ENCODE data around the gene BTAF1. TPM values are rescaled to one million over a fixed set of nuclear protein-coding genes. Genes with fewer than 3 reads are reported as not detected.

BTAF1 gene
- total and polyA plus RNA-seq, 3 experiments from 2014 or later, result 8.0 to 51.0 (median 48.5) TPM

DNA sequence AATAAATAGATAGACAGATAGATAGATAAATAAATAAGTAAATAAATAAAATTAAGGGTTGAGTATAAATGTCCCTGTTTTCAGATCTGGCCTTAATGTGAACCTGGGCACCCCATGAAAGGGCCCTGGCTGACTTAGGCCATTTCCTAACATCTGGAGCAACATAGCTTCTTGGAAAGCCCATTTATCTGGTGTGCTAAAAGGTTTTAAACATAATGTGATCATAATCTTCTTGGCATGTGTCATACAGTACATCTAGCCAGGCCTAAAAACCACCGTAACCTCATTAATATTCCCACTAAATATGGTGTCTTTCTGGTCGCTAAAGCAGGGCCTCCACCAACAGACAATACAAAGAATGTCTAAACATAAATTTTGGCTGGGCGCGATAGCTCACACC, 142.8 kb downstream of the BTAF1 start:
- Histone ChIP-seq H3K36me3 (ENCODE audit: insufficient read depth, low read length) (no peaks in the 10 kb centered on the region), H3K4me3 (ENCODE audit: low read length) (no peak overlapping the region), H3K27me3 (ENCODE audit: insufficient read depth, low read length, poor library complexity, severe bottlenecking) (no peaks in the 10 kb centered on the region), H3K4me1 (ENCODE audit: insufficient read depth, low read length) (no peaks in the 10 kb centered on the region), H3K9me3 (ENCODE audit: low read length) (no peaks in the 10 kb centered on the region), H3K27ac (ENCODE audit: low read depth, low read length) (no peak overlapping the region)
- Mint-ChIP-seq H3K4me1 (no peaks in the 10 kb centered on the region), H3K27ac (no peak overlapping the region), H3K9me3 (no peaks in the 10 kb centered on the region), H3K27me3 (no peaks in the 10 kb centered on the region), H3K4me3 (no peak overlapping the region), H3K36me3 (peaks cover 0 to 4% (median 3%) of the 10 kb centered on the region in 3 donors)
- ChIA-PET POLR2A (no interaction called here), CTCF (no interaction called here)
- DNase-seq, result no peak

DNA sequence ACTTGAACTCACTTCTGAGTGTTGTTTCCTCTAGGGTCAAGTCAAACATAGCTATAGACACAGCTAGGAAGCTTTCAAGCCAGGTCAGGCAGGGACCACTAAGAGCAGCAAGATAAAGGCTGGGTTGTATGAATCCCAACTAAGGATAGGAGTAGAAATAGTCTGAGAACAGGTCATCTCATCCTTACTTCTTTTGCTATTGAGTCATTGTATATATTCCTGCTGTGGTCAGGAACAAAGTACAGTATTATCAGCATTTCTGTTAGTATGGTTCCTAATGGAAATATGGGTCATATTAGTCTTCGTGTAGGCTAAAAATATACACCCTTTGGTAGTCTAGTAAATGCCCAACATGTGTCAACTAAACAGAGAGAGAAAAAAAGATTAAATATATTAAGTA, 145.3 kb downstream of the BTAF1 start:
- H3K27me3 ChIP-seq (ENCODE audit: insufficient read depth, low read length, poor library complexity, severe bottlenecking), result no peaks in the 10 kb centered on the region
- H3K4me1 Mint-ChIP-seq, result no peaks in the 10 kb centered on the region
- H3K27ac ChIP-seq (ENCODE audit: low read depth, low read length), result no peak overlapping the region
- H3K36me3 Mint-ChIP-seq, result peaks cover 0 to 4% (median 3%) of the 10 kb centered on the region in 3 donors
- ChIA-PET POLR2A (no interaction called here), CTCF (no interaction called here)
- no peaks in the 10 kb centered on the region for H3K36me3 ChIP-seq (ENCODE audit: insufficient read depth, low read length)
- no peak for DNase-seq
- no peaks in the 10 kb centered on the region for H3K4me1 ChIP-seq (ENCODE audit: insufficient read depth, low read length)
- no peaks in the 10 kb centered on the region for H3K9me3 Mint-ChIP-seq
- no peak overlapping the region for H3K27ac Mint-ChIP-seq
- H3K4me3 Mint-ChIP-seq, result no peak overlapping the region
- no peaks in the 10 kb centered on the region for H3K9me3 ChIP-seq (ENCODE audit: low read length)
- no peaks in the 10 kb centered on the region for H3K27me3 Mint-ChIP-seq
- H3K4me3 ChIP-seq (ENCODE audit: low read length), result no peak overlapping the region

DNA sequence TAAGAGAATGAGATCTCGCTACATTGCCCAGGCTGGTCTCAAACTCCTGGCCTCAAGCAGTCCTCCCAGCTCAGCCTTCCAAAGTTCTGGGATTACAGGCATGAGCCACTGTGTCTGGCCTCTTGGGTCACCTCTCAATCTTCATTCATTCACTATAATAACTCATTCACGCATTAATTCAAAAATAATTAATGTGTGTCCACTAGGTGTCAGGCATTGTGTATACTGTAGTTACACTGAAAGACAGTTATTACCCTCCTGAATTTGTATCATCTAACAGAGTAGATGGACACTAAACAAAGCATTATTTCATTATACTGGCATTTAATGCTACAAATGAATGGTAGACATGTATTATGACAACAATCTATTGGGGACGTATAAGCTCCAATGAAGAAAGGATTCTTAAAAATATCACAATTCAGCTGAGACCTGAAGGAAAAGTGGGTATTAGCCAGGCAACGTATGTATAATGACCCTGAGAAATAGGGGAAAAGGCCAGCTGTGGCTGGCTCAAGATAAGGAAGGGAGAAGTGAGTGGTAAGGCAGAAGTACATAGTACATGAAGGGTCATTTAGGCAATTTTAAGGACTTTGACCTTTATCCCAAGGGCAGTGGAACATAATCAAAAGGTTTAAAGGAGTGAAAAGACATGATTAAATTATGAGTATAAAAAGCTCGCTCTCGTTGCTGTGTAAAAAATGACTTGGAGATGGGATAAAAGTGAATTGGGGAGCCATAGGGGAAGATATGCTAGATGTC, 150.7 kb downstream of the BTAF1 start:
- no peaks in the 10 kb centered on the region for H3K9me3 ChIP-seq (ENCODE audit: low read length)
- no peaks in the 10 kb centered on the region for H3K27me3 ChIP-seq (ENCODE audit: insufficient read depth, low read length, poor library complexity, severe bottlenecking)
- no peaks in the 10 kb centered on the region for H3K4me1 ChIP-seq (ENCODE audit: insufficient read depth, low read length)
- no peak for DNase-seq
- H3K27ac ChIP-seq (ENCODE audit: low read depth, low read length), result no peak overlapping the region
- no peak overlapping the region for H3K4me3 Mint-ChIP-seq
- H3K4me3 ChIP-seq (ENCODE audit: low read length), result no peak overlapping the region
- no peaks in the 10 kb centered on the region for H3K36me3 ChIP-seq (ENCODE audit: insufficient read depth, low read length)
- CTCF ChIA-PET, result no interaction called here
- H3K4me1 Mint-ChIP-seq, result no peaks in the 10 kb centered on the region
- no peaks in the 10 kb centered on the region for H3K9me3 Mint-ChIP-seq
- peaks cover 0 to 20% (median 14%) of the 10 kb centered on the region in 3 donors for H3K36me3 Mint-ChIP-seq
- H3K27me3 Mint-ChIP-seq, result no peaks in the 10 kb centered on the region
- POLR2A ChIA-PET, result no interaction called here
- no peak overlapping the region for H3K27ac Mint-ChIP-seq

DNA sequence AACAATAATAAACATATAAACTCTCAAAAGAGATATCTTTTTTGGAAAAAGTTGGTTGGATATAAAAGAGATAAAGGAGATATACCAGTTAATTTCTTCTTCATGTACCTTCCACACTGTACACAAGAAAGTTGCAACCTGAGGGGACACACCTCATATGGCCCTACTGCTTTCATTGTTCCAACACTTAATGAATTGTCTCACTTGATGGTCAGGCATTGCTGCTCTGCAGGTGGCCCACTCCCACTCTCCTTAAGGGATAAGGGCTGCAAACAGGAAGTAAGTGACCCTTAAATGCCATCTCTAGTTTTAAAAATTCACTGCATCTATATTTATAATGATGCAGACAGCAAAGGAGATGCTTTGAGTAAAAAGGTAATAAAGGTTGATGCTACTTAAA, 152.3 kb downstream of the BTAF1 start:
- Histone ChIP-seq H3K27me3 (ENCODE audit: insufficient read depth, low read length, poor library complexity, severe bottlenecking) (no peaks in the 10 kb centered on the region), H3K9me3 (ENCODE audit: low read length) (no peaks in the 10 kb centered on the region), H3K4me3 (ENCODE audit: low read length) (no peak overlapping the region), H3K27ac (ENCODE audit: low read depth, low read length) (no peak overlapping the region), H3K4me1 (ENCODE audit: insufficient read depth, low read length) (no peaks in the 10 kb centered on the region), H3K36me3 (ENCODE audit: insufficient read depth, low read length) (no peaks in the 10 kb centered on the region)
- Mint-ChIP-seq H3K4me3 (no peak overlapping the region), H3K27ac (no peak overlapping the region), H3K36me3 (peaks cover under 1 to 29% (median 16%) of the 10 kb centered on the region in 3 donors), H3K27me3 (no peaks in the 10 kb centered on the region), H3K9me3 (no peaks in the 10 kb centered on the region), H3K4me1 (no peaks in the 10 kb centered on the region)
- ChIA-PET CTCF (interaction anchor here (1.4 kb wide), 1 partner anchor 10 kb away, joined by 3 read pairs; no protein-coding TSS in a partner anchor), POLR2A (no interaction called here)
- DNase-seq, result no peak

DNA sequence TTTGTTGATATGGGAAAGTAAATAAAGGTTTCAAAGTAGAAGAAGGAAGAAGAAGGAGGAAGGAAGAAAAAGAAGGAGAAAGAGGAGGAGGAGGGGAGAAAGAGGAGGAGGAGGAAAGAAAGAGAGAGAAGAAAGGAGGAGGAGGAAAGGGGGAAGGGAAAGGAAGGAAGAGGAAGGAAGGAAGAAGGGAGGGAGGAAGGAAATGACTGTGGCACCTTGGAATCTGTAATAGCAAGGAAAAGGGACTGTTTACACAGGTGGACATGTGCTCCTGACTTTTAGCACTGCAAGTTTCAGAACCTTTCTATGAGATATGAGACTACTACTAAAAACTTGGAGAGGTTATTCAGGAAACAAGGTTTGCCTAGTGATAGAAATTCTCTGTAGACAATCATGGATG, 153.2 kb downstream of the BTAF1 start:
- no peaks in the 10 kb centered on the region for H3K36me3 ChIP-seq (ENCODE audit: insufficient read depth, low read length)
- H3K4me1 Mint-ChIP-seq, result no peaks in the 10 kb centered on the region
- H3K4me3 Mint-ChIP-seq, result no peak overlapping the region
- peak overlapping the region in 2 of 8 donors; percentile 10 to 83 for H3K27ac Mint-ChIP-seq
- no peaks in the 10 kb centered on the region for H3K27me3 ChIP-seq (ENCODE audit: insufficient read depth, low read length, poor library complexity, severe bottlenecking)
- no peak overlapping the region for H3K4me3 ChIP-seq (ENCODE audit: low read length)
- no peak for DNase-seq
- ChIA-PET CTCF (interaction anchor here (1.0 kb wide), 1 partner anchor 32 kb away, joined by 3 read pairs; no protein-coding TSS in a partner anchor), POLR2A (no interaction called here)
- H3K4me1 ChIP-seq (ENCODE audit: insufficient read depth, low read length), result no peaks in the 10 kb centered on the region
- no peaks in the 10 kb centered on the region for H3K27me3 Mint-ChIP-seq
- no peak overlapping the region for H3K27ac ChIP-seq (ENCODE audit: low read depth, low read length)
- H3K9me3 ChIP-seq (ENCODE audit: low read length), result no peaks in the 10 kb centered on the region
- no peaks in the 10 kb centered on the region for H3K9me3 Mint-ChIP-seq
- H3K36me3 Mint-ChIP-seq, result peaks cover 6 to 36% (median 21%) of the 10 kb centered on the region in 3 donors

DNA sequence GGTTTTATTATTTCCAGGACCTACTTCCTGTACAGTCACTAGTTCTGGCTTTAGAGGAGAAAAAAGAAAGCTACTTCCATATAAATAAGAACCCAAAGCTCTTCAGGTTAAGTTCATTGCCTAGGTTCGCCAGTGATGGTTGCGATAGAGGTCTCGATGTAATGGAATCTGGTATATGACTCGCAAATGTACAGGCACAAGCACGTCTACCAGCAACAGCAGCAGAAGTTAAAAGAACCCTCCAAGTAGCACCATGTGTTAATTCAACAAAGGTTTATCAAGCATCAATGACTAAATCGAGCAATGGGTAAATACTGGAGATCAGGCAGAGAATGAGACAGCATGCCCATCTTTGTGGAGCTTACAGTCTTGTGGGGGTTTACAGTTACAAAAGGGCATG, 155.4 kb downstream of the BTAF1 start:
- H3K9me3 Mint-ChIP-seq, result no peaks in the 10 kb centered on the region
- no peaks in the 10 kb centered on the region for H3K4me1 ChIP-seq (ENCODE audit: insufficient read depth, low read length)
- no peaks in the 10 kb centered on the region for H3K36me3 ChIP-seq (ENCODE audit: insufficient read depth, low read length)
- no peak for DNase-seq
- no peak overlapping the region for H3K27ac ChIP-seq (ENCODE audit: low read depth, low read length)
- no peak overlapping the region for H3K4me3 ChIP-seq (ENCODE audit: low read length)
- H3K4me1 Mint-ChIP-seq, result no peaks in the 10 kb centered on the region
- no peaks in the 10 kb centered on the region for H3K27me3 Mint-ChIP-seq
- H3K9me3 ChIP-seq (ENCODE audit: low read length), result no peaks in the 10 kb centered on the region
- H3K27ac Mint-ChIP-seq, result no peak overlapping the region
- peaks cover 6 to 34% (median 24%) of the 10 kb centered on the region in 3 donors for H3K36me3 Mint-ChIP-seq
- H3K27me3 ChIP-seq (ENCODE audit: insufficient read depth, low read length, poor library complexity, severe bottlenecking), result no peaks in the 10 kb centered on the region
- POLR2A ChIA-PET, result no interaction called here
- no peak overlapping the region for H3K4me3 Mint-ChIP-seq
- CTCF ChIA-PET, result no interaction called here

Other genes starting within 250 kb of the BTAF1 start
- 10 to 100 TPM; 27.3 to 29.2 TPM for gene TNKS2, start 125.3 kb upstream of the BTAF1 start, total RNA-seq
- gene TNKS2, start 125.3 kb upstream of the BTAF1 start, polyA plus RNA-seq, result 31.5 TPM
- 1 to 10 TPM; 3.1 to 3.6 TPM for gene FGFBP3, start 14.3 kb upstream of the BTAF1 start, total RNA-seq
- 3.4 TPM for gene FGFBP3, start 14.3 kb upstream of the BTAF1 start, polyA plus RNA-seq

Measured in CD8-positive, alpha-beta memory T cell (primary cell).